GM12878 (cell line): ENCODE measurements around the gene ZNF280A. TPM values are rescaled to one million over a fixed set of nuclear protein-coding genes. Genes with fewer than 3 reads are reported as not detected.
"Not testable (repeated sequence)": the region's sequence is repeated elsewhere in the genome, so short reads cannot be mapped to it uniquely, and the experiment has no call there.

Source experiments
- ATAC-seq: fragments of 200-7000 bp; cut with Tn5 transposase; 3 replicates; pipeline ENCODE4 v1.9.1; 2020; ENCODE audit warnings: mild to moderate bottlenecking, moderate library complexity
- BruUV-seq: library from RNA; stranded (reverse); fragments of 400-500 nt; replicated peaks from 2 replicates; lab custom pipeline; 2021; lab: Mats Ljungman, UMichigan
- CTCF ChIA-PET: fragments of 300-600 bp; sonication (Branson Sonifier 250); formaldehyde crosslinking; extraction: SDS; loops from one replicate; lab custom pipeline; 2021; ENCODE audit warnings: inconsistent platforms; lab: Yijun Ruan, JAX
- POLR2A ChIA-PET: fragments of 350-600 bp; formaldehyde crosslinking; extraction: SDS; loops from one replicate; lab custom pipeline; 2021; ENCODE audit warnings: inconsistent platforms; lab: Charles Lee
- RAD21 ChIA-PET: fragments of 300-600 bp; sonication (Branson Sonifier 250); formaldehyde crosslinking; loops from one replicate; lab custom pipeline; 2023; ENCODE audit warnings: antibody characterized with exemption; ENCODE audit not compliant: unreplicated experiment; lab: Charles Lee
- SMC1A ChIA-PET: fragments of 300-600 bp; sonication (Branson Sonifier 250); formaldehyde crosslinking; loops from one replicate; lab custom pipeline; 2023; ENCODE audit not compliant: unreplicated experiment, uncharacterized antibody; lab: Charles Lee
- DNase-seq: peaks from one replicate; pipeline ENCODE4 v3.0.0-alpha.2; 2011; ENCODE audit warnings: low read depth, low spot score
- FAIRE-seq: peaks from 3 replicates; lab custom pipeline; 2011; peaks lifted over from hg19 to GRCh38; lab: Jason Lieb, UNC
- H2AFZ ChIP-seq: 2 replicates; pipeline ENCODE4 v1.6.0; 2011; ENCODE audit warnings: low read depth, low read length, control low read depth; ENCODE audit not compliant: control insufficient read depth
- H3K27ac ChIP-seq: 2 replicates; pipeline ENCODE4 v1.5.1; 2011; ENCODE audit warnings: control low read depth; ENCODE audit not compliant: control insufficient read depth, insufficient read depth
- H3K27me3 ChIP-seq, 2 experiments: replicated peaks in 1 of 2; 2 replicates each; pipeline versions ENCODE4 v1.6.0 to v1.6.1; 2011; ENCODE audit warnings: low read length in 1 of 2; ENCODE audit not compliant: control insufficient read depth in 2 of 2, insufficient read depth in 2 of 2
- H3K36me3 ChIP-seq, 2 experiments: 2 replicates each; pipeline ENCODE4 v1.5.1; 2011; ENCODE audit warnings: low read length in 1 of 2; ENCODE audit not compliant: control insufficient read depth in 2 of 2, insufficient read depth in 2 of 2
- H3K4me1 ChIP-seq: 2 replicates; pipeline ENCODE4 v1.6.1; 2011; ENCODE audit warnings: mild to moderate bottlenecking, low read length, moderate library complexity, mixed read lengths; ENCODE audit not compliant: control insufficient read depth, insufficient read depth
- H3K4me2 ChIP-seq: 2 replicates; pipeline ENCODE4 v1.6.0; 2011; ENCODE audit warnings: control low read depth; ENCODE audit not compliant: control insufficient read depth, insufficient read depth
- H3K4me3 ChIP-seq: fragments of 200-600 bp; sonication (generic); 2 replicates; pipeline ENCODE4 v1.5.1; 2016
- H3K79me2 ChIP-seq: 2 replicates; pipeline ENCODE4 v1.6.0; 2011; ENCODE audit warnings: low read length; ENCODE audit not compliant: control insufficient read depth, insufficient read depth
- H3K9ac ChIP-seq: 2 replicates; pipeline ENCODE4 v1.8.0; 2011; ENCODE audit warnings: low read length, control low read depth, mixed read lengths; ENCODE audit not compliant: control insufficient read depth, insufficient read depth
- H3K9me3 ChIP-seq: replicated peaks from 3 replicates; pipeline ENCODE4 v1.5.1; 2011; ENCODE audit warnings: mild to moderate bottlenecking, low read length; ENCODE audit not compliant: control insufficient read depth, insufficient read depth
- H4K20me1 ChIP-seq: 2 replicates; pipeline ENCODE4 v1.6.0; 2011; ENCODE audit not compliant: control insufficient read depth, insufficient read depth
- NFXL1 ChIP-seq: fragments of 450-650 bp; IDR thresholded peaks from 2 replicates; pipeline ENCODE4 v1.6.1; 2017; ENCODE audit warnings: antibody characterized with exemption, mild to moderate bottlenecking, borderline replicate concordance
- NFYB ChIP-seq: IDR thresholded peaks from 2 replicates; pipeline ENCODE4 v1.6.1; 2011; ENCODE audit warnings: low read depth, mild to moderate bottlenecking, low read length, improper control_type of control experiment, moderate library complexity; ENCODE audit not compliant: insufficient read depth
- RAD21 ChIP-seq: IDR thresholded peaks from 2 replicates; pipeline ENCODE4 v1.6.1; 2011; ENCODE audit warnings: mild to moderate bottlenecking, low read depth, low read length, moderate library complexity; ENCODE audit not compliant: insufficient read depth
- RBBP5 ChIP-seq: fragments of 200-600 bp; sonication (generic); conservative IDR thresholded peaks from 2 replicates; pipeline ENCODE4 v1.6.1; 2016
- RFX5 ChIP-seq: IDR thresholded peaks from 2 replicates; pipeline ENCODE4 v1.6.1; 2011; ENCODE audit warnings: low read depth, low read length, improper control_type of control experiment
- ZZZ3 ChIP-seq: IDR thresholded peaks from 2 replicates; pipeline ENCODE4 v1.6.1; 2011; ENCODE audit warnings: low read depth; ENCODE audit not compliant: control insufficient read depth, insufficient read length
- WGBS: methylation state at CpG from one replicate; pipeline ENCODE4 v1.1.6; 2016; ENCODE audit warnings: low lambda C conversion rate; ENCODE audit not compliant: insufficient replicate concordance, insufficient coverage; ENCODE audit errors: missing lambda C conversion rate; 5-methylcytosine and 5-hydroxymethylcytosine counted together
- in situ Hi-C: fragments of 300-500 bp; cut with MboI; formaldehyde crosslinking; loops from 9 replicates; pipeline ENCODE4 v1.14.3; 2018; ENCODE audit warnings: mixed read lengths
- intact Hi-C: fragments of 100-400 bp; cut with micrococcal nuclease; formaldehyde crosslinking; loops from one replicate; pipeline ENCODE4 v1.14.2; 2022; ENCODE audit not compliant: unreplicated experiment
- polyA plus RNA-seq, 11 experiments: library from polyadenylated mRNA; depleted of rRNA in 4 of 11; unstranded in 6 of 11; stranded (reverse) in 5 of 11; fragments of >200 nt; fragmentation: Nextera tagmentation in 4 of 11; fragmentation: Illumina TruSeq in 1 of 11; extraction: Ambion mirVana in 4 of 11; extraction: Trizol in 1 of 11; gene quantifications; 1 replicate in 1 of 11; 2 replicates in 10 of 11; pipeline versions ENCODE4 v1.2.1 to v1.2.3, GENCODE V29; 2011 to 2016; ENCODE audit warnings: inconsistent platforms in 2 of 11, missing spikeins in 2 of 11, low read depth in 1 of 11
- total RNA-seq, 4 experiments: library from RNA; depleted of rRNA in 3 of 4; stranded (reverse); fragments of >200 nt in 3 of 4; fragmentation: Illumina TruSeq in 1 of 4; extraction: Trizol in 1 of 4; gene quantifications; 2 replicates each; pipeline versions ENCODE4 v1.2.1 to v1.2.3, GENCODE V29; 2013 to 2021
- TF ChIP-seq, protein P1 (sequence below): fragments of 450-650 bp; IDR thresholded peaks from 2 replicates; pipeline ENCODE4 v1.6.1; 2018; ENCODE audit warnings: mild to moderate bottlenecking, low read depth, moderate library complexity; ENCODE audit not compliant: partially characterized antibody
- TF ChIP-seq, protein P2 (sequence below): fragments of 450-650 bp; IDR thresholded peaks from 2 replicates; pipeline ENCODE4 v1.6.1; 2017; ENCODE audit warnings: mild to moderate bottlenecking, moderate library complexity
- TF ChIP-seq, protein P3 (sequence below): IDR thresholded peaks from 2 replicates; pipeline ENCODE4 v1.6.1; 2011; ENCODE audit warnings: mild to moderate bottlenecking, low read depth, low read length, moderate library complexity; ENCODE audit not compliant: insufficient replicate concordance

ZNF280A gene
- total and polyA plus RNA-seq, 10 of the 15 experiments (the other 5 are each of a cell fraction or from before 2014, with no cell fraction given) = 0.03 to 0.06 TPM; not detected in 8

DNA sequence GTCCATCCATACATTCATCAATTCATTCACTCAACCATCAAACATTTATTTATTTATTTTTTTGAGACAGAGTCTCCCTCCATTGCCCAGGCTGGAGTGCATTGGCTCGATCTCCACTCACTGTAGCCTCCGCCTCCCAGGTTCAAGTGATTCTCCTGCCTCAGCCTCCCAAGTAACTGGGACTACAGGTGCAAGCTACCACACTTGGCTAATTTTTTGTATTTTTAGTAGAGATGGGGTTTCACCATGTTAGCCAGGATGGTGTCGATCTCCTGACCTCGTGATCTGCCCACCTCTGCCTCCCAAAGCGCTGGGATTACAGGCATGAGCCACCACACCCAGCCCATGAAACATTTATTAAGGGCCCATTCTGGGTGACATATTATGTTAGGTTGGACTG, 49.0 kb downstream of the ZNF280A start:
- intact Hi-C loops, ATAC-seq, H3K9ac ChIP-seq, CTCF ChIA-PET, H2AFZ ChIP-seq, BruUV-seq, H3K4me3 ChIP-seq, H3K4me1 ChIP-seq, H3K27ac ChIP-seq, FAIRE-seq, H3K36me3 ChIP-seq, H3K4me2 ChIP-seq, DNase-seq, H3K9me3 ChIP-seq, H3K79me2 ChIP-seq, in situ Hi-C loops, H4K20me1 ChIP-seq, H3K27me3 ChIP-seq, RAD21 ChIA-PET: not testable (repeated sequence)
- WGBS = 61% methylated on average over 5 of the region's 5 CpGs
- POLR2A ChIA-PET = interaction anchor here (0.6 kb wide), 1 partner anchor 173 kb away, joined by 3 read pairs; no protein-coding TSS in a partner anchor
- SMC1A ChIA-PET = interaction anchor here (0.7 kb wide), 1 partner anchor 9 kb away, joined by 3 read pairs; no protein-coding TSS in a partner anchor

DNA sequence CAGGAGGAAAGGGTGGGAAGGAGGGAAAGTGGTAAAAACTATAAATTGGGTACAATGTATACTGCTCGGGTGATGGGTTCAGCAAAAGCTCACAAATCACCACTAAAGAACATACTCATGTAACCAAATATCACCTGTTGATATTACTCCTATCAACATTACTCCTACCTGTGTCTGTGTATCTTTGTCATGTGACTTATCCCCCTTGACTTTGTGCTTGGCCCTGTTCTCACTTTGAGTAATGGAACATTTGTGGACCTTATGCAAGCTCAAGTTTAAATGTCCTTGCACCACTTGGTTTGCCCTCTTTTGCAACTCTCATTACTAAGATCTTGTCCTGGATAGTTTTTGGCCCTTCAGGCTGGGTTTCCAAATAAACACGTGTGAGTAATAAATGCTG, 50.5 kb downstream of the ZNF280A start:
- CTCF ChIA-PET = no interaction called here
- no peak for FAIRE-seq
- POLR2A ChIA-PET = no interaction called here
- TF ChIP-seq, protein P1, sequence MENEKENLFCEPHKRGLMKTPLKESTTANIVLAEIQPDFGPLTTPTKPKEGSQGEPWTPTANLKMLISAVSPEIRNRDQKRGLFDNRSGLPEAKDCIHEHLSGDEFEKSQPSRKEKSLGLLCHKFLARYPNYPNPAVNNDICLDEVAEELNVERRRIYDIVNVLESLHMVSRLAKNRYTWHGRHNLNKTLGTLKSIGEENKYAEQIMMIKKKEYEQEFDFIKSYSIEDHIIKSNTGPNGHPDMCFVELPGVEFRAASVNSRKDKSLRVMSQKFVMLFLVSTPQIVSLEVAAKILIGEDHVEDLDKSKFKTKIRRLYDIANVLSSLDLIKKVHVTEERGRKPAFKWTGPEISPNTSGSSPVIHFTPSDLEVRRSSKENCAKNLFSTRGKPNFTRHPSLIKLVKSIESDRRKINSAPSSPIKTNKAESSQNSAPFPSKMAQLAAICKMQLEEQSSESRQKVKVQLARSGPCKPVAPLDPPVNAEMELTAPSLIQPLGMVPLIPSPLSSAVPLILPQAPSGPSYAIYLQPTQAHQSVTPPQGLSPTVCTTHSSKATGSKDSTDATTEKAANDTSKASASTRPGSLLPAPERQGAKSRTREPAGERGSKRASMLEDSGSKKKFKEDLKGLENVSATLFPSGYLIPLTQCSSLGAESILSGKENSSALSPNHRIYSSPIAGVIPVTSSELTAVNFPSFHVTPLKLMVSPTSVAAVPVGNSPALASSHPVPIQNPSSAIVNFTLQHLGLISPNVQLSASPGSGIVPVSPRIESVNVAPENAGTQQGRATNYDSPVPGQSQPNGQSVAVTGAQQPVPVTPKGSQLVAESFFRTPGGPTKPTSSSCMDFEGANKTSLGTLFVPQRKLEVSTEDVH = no peak
- TF ChIP-seq NFYB (no peak), RAD21 (no peak), RFX5 (no peak), NFXL1 (no peak), RBBP5 (no peak), ZZZ3 (no peak)
- TF ChIP-seq, protein P2, sequence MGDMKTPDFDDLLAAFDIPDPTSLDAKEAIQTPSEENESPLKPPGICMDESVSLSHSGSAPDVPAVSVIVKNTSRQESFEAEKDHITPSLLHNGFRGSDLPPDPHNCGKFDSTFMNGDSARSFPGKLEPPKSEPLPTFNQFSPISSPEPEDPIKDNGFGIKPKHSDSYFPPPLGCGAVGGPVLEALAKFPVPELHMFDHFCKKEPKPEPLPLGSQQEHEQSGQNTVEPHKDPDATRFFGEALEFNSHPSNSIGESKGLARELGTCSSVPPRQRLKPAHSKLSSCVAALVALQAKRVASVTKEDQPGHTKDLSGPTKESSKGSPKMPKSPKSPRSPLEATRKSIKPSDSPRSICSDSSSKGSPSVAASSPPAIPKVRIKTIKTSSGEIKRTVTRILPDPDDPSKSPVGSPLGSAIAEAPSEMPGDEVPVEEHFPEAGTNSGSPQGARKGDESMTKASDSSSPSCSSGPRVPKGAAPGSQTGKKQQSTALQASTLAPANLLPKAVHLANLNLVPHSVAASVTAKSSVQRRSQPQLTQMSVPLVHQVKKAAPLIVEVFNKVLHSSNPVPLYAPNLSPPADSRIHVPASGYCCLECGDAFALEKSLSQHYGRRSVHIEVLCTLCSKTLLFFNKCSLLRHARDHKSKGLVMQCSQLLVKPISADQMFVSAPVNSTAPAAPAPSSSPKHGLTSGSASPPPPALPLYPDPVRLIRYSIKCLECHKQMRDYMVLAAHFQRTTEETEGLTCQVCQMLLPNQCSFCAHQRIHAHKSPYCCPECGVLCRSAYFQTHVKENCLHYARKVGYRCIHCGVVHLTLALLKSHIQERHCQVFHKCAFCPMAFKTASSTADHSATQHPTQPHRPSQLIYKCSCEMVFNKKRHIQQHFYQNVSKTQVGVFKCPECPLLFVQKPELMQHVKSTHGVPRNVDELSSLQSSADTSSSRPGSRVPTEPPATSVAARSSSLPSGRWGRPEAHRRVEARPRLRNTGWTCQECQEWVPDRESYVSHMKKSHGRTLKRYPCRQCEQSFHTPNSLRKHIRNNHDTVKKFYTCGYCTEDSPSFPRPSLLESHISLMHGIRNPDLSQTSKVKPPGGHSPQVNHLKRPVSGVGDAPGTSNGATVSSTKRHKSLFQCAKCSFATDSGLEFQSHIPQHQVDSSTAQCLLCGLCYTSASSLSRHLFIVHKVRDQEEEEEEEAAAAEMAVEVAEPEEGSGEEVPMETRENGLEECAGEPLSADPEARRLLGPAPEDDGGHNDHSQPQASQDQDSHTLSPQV = no peak
- TF ChIP-seq, protein P3, sequence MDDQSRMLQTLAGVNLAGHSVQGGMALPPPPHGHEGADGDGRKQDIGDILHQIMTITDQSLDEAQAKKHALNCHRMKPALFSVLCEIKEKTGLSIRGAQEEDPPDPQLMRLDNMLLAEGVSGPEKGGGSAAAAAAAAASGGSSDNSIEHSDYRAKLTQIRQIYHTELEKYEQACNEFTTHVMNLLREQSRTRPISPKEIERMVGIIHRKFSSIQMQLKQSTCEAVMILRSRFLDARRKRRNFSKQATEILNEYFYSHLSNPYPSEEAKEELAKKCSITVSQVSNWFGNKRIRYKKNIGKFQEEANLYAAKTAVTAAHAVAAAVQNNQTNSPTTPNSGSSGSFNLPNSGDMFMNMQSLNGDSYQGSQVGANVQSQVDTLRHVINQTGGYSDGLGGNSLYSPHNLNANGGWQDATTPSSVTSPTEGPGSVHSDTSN = no peak

More for the DNA sequence above, 50.5 kb downstream of the ZNF280A start:
- SMC1A ChIA-PET = no interaction called here
- DNase-seq (no peak), ATAC-seq (no peak)
- intact Hi-C loops = no loop called here
- H3K36me3 ChIP-seq = no peaks in the 10 kb centered on the region
- RAD21 ChIA-PET = no interaction called here
- no peak overlapping the region for H3K27ac ChIP-seq
- no TSS peak for BruUV-seq
- H2AFZ ChIP-seq = no peak overlapping the region
- no peak overlapping the region for H3K4me2 ChIP-seq
- whole genome bisulfite sequencing = 45% methylated on average over 2 of the region's 2 CpGs
- no peaks in the 10 kb centered on the region for H4K20me1 ChIP-seq
- H3K79me2 ChIP-seq = no peaks in the 10 kb centered on the region
- in situ Hi-C loops = no loop called here
- no peak overlapping the region for H3K4me3 ChIP-seq
- no peak overlapping the region for H3K9ac ChIP-seq
- H3K27me3 ChIP-seq = no peaks in the 10 kb centered on the region
- H3K4me1 ChIP-seq = no peaks in the 10 kb centered on the region
- H3K9me3 ChIP-seq = no peaks in the 10 kb centered on the region
